ENCODE data around the gene GASK1B.

Gene GASK1B

DNA sequence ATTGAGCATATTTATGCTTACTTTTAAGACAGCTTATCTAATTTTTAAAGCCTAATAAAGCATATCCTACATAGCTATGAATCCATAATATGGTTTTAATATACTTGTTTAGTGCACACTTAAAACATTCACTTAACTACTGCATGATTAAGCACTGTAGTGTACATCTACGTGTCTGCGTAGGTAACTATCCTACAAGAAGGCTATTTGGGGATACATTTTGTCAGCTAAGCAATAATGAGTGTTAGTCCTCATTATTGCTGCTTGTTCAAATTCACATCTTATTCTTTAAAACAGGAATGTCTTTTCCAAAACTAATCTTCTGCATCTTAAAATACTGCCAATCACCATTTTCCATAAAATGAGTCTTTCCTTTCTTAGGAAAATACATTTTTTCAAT is 38.6 kb downstream of the GASK1B start:
- no peak for DNase-seq

DNA sequence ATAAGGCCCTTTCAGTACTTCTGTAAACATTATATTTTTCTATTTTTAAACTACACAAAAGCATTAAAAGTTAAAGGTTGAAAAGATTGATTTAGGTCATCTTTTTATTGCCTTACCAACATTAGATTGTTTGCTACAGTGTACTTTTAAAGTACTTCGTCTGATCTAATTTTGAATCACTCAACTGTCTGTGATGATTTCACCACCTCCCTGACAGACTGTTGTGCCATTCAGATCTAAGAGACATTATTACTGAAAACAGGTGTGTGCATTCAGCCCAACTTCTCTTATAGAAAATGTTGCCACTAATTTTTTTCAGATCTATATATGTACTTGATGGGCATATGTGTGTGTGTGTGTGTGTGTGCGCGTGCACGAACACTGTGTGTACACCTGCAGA is 39.3 kb downstream of the GASK1B start:
- no peak for DNase-seq

DNA sequence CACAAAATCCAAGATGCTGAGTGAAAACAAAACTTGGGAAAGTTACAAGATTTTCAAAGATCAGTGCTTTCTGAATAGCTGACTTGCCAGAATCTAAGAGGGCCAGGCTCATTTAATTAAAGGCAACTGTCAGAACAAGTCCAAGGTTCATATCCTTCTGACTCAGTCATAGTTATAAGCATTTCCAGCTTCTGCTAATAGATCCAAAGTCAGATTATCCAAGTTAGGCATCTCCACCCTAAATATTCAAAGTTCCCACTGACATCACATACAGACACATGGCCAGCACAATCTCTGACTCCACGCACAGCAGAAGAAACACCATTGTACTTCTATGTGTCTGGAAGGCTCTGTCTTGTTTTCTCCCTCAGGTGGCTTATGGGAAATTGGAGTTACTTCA is 41.8 kb downstream of the GASK1B start:
- no peak for DNase-seq

DNA sequence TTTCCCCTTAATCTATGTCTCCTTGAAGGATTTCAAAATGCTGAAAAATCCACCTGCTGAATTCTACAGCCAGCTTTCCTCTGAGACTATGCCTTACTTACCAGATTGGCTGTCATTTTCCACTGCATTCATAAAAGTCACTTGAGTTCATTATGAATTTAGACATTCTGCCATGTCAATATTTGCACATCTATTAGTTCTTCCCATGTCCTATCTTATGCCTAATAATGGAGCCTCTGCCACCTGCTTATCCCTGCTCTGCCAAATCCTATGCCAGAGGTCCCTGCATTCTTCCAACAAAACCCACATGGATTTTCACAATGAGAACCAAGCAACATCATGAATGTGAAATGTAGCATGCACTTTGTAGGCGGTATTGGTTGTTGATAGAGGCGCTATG is 42.6 kb downstream of the GASK1B start:
- no peak for DNase-seq

DNA sequence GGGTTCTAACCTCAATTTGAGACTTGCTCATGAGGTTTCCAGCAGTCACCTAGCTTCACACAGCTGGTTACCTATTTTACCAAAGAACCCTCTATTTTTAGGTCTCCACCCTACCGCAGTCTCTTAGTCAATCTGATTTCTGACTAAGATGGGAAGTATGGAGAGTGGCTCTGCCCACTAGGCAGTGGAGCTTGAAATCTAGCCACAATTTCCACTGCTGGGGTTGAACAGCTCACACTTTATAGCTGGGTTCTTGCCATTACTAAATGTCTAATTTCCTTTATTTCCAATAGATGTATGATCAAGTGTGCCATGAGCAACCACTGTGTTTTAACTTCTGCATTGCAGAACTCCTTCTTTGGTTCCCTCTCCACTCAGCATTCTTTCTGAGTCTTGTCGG is 43.1 kb downstream of the GASK1B start:
- DNase-seq = no peak

DNA sequence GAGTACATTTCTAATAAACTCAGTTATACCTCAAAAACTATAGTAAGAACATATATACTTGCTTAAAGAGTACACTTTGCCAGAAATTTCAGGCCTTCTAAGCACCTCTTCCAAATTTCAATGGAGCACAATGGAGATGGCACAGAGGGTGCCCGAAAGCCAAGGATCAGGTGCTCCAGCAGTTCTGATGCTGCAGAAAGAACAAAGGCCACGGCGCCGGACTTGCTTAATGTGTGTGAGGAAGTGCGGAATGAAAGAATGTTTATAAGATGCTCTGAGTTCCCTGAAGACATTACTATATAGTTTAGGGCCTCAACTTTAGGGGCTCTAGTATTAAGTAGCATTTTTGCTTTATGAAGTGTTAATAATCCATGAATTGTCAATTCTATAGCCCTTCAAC is 44.3 kb downstream of the GASK1B start:
- no peak for DNase-seq

DNA sequence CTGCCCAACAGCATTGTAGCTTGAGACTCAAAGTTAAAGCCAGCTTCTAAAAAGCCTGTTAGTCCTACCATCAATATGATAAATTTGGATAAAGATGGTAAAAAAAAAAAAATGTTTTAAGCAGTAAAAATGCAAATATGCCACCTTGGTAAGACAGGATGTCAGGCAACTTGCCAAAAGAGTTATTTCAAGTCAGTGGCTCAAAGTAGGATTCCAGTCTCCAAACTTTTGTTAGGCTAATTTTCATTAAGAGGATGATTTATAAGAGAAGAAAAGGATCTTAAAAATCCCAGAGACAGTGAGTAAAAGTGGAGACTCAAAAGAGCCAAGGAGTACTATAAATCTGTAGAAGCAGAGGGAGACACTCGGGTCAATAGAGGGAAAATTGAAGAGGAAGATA is 47.5 kb downstream of the GASK1B start:
- DNase-seq = no peak

All from CD4-positive, alpha-beta T cell treated with Interleukin-1 beta for 1 hour (primary cell).